GOT3 (cell line): ENCODE data around the gene MACROH2A1.

Experiments
- DNase-seq: peaks from one replicate; lab custom pipeline; 2025; ENCODE audit warnings: mixed read lengths; lab: John Stamatoyannopoulos, UW

MACROH2A1 gene

GRCh38 chr5:135396459-135397055 lies 2.5 kb downstream of the MACROH2A1 start:
- no peak for DNase-seq

- no peak for DNase-seq
Measured at GRCh38 chr5:135395866-135396265, 3.2 kb downstream of the MACROH2A1 start.

- DNase-seq = no peak
Measured at GRCh38 chr5:135395451-135395850, 3.6 kb downstream of the MACROH2A1 start.

DNA sequence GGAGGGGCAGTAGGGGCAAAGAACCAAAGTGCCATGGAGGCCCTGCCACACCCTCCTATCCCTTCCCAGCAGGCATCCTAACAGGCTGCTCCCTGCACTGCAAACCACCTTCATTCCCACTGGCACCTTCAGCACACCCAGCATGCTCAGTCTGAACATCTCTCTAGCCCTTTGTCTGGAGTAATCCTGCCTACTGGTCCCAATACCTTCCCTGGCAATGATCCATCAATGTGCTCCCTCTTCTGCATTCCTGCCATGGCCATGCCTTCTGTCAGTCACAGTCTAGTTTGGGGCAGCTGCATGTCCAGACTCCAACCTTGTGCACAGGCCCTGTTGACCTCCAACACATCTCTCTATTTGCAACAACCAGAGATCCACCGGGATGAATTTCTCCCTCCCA lies 4.9 kb downstream of the MACROH2A1 start:
- no peak for DNase-seq

DNA sequence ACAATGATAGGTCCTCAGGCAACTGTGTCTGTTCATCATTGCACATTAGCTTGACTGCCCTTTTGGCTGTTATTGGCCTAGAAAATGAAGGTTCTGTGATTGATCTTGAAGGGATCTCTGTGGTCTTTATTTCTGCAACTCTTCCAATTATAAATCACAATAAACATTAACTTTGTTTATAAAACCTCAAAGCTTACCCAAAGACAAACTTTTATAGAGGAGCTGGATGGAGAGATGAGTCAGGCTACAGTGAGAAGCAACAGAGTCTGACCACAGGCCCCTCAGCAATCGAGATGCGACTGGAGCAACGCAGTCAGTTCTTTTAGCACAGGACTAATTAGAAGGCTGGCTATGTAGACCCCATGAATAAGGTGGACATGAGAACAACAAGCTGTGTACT lies 5.3 kb downstream of the MACROH2A1 start:
- DNase-seq = no peak

GRCh38 chr5:135393229-135393628 lies 5.8 kb downstream of the MACROH2A1 start:
- DNase-seq = no peak

- no peak for DNase-seq
Measured at GRCh38 chr5:135392256-135392655, 6.8 kb downstream of the MACROH2A1 start.

DNA sequence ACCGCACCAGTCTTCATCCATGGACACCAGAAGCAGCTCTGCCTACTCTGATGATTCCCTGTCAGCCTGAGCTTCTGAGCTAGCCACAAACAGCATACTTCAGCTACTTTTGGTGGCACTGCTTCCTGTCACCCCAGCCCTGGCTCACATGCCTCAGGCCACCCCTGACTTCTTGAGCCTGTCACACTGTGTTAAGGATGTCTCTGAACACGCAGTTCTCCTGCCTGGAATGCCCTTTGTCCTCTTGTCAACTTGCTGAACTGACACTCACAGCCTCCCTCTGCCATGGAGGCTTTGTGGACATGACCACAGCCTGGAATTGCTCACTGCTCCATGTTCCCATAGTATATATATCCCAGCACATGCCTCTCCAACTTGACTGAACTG lies 7.2 kb downstream of the MACROH2A1 start:
- DNase-seq = no peak

DNA sequence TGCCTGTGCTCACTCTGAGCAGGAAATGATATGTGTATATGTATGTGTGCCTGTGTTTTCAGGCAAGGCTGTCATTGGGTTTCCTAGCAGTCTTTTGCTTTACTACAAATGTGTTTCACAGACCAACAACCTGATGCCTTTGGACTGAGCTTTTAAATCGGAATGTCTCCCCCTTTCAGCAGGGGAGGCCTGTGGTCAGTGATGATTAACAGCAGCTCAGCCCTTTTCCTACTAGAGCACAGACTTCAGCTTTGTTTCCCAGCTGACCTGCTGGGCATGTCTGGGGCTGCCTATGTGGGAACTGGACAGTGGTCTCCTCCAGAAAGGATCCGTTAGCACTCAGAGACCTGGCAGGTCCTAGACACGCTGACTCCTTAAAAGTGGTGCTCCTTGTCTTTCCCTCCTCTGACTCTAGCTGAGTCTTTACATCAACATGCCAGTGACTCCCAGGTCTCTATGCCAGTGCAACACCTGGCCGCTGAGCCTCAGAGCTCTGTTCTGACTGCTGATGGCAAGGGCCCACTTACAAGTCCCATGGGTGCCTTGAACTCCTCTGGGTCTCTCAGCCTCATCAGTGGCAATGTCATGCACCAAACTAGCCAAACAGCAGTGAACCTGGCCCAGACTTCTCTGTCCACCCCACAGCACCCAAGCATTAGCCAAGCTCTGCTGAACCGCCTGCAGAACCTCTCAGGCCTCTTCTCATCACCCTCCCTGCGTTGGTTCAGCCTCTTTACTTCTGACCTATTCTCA lies 7.7 kb downstream of the MACROH2A1 start:
- DNase-seq = no peak

GRCh38 chr5:135388860-135389435 lies 10.1 kb downstream of the MACROH2A1 start:
- DNase-seq = no peak

- DNase-seq = no peak
Measured at GRCh38 chr5:135387629-135387960, 11.4 kb downstream of the MACROH2A1 start.

GRCh38 chr5:135386886-135387628 lies 12.0 kb downstream of the MACROH2A1 start:
- no peak for DNase-seq

GRCh38 chr5:135386096-135386495 lies 12.9 kb downstream of the MACROH2A1 start:
- no peak for DNase-seq

- DNase-seq = no peak
Measured at GRCh38 chr5:135385576-135385975, 13.5 kb downstream of the MACROH2A1 start.

DNA sequence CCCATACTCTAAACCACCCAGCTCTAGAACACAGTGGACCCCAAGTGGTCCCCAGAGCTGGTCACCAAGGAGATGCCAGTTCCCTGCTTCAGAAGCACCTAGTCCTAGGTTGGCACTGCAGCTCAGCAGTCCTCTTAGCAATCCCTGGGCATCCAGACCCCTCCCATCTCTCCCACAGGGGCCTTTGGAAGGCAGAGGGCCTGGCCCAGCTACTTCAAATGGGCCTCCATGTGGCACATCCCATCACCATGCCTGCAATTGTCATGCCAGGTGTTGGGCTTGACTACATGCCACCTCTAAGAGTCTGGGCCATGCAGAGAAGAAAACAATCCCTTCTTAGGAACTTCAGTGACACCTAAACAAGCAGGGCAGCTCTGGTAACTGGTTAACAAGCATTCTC lies 14.1 kb downstream of the MACROH2A1 start:
- no peak for DNase-seq

GRCh38 chr5:135383803-135384495 lies 15.1 kb downstream of the MACROH2A1 start:
- DNase-seq = no peak

GRCh38 chr5:135382981-135383380 lies 16.1 kb downstream of the MACROH2A1 start:
- DNase-seq = no peak

DNA sequence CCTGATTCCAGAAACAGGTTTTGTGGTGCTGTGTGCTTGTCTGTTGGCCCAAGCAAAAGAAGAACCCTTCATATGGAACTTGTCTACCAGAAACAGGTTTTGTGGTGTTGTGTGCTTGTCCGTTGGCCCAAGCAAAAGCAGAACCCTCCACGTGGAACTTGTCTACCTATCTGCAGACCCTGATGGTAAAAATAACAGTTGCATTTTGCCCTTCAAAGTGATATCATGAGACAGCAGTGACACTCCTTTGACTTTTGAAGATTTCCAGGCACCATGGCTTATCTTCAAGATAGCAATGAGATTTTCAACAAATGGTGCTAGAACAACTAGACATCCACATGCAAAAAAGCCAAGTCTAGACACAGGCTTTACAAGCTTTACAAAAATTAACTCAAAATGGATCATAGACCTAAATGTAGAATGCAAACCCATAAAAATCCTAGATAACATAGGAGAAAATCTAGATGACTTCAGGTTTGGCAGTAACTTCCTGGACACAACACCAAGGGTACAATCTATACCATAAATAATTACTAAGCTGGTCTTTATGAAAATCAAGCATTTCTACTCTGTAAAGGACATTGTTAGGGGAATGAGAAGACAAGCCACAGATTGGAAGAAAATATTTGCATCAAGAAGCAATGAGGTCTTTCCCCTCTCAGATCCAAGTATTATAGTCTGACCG lies 16.8 kb downstream of the MACROH2A1 start:
- DNase-seq = no peak

- no peak for DNase-seq
Measured at GRCh38 chr5:135379046-135379654, 19.9 kb downstream of the MACROH2A1 start.

- no peak for DNase-seq
Measured at GRCh38 chr5:135377751-135378680, 21.0 kb downstream of the MACROH2A1 start.
